Measurements from ENCODE around the gene SCN1B. TPM values are rescaled to one million over a fixed set of nuclear protein-coding genes. Genes with fewer than 3 reads are reported as not detected.
A peak's percentile ranks its signal among the peaks of the same experiment; 100 is the strongest.

SCN1B gene
- total and polyA plus RNA-seq, 2 of the 13 experiments (the other 11 are each of a cell fraction or from before 2014, with no cell fraction given): 2.7 to 20.1 TPM

DNA sequence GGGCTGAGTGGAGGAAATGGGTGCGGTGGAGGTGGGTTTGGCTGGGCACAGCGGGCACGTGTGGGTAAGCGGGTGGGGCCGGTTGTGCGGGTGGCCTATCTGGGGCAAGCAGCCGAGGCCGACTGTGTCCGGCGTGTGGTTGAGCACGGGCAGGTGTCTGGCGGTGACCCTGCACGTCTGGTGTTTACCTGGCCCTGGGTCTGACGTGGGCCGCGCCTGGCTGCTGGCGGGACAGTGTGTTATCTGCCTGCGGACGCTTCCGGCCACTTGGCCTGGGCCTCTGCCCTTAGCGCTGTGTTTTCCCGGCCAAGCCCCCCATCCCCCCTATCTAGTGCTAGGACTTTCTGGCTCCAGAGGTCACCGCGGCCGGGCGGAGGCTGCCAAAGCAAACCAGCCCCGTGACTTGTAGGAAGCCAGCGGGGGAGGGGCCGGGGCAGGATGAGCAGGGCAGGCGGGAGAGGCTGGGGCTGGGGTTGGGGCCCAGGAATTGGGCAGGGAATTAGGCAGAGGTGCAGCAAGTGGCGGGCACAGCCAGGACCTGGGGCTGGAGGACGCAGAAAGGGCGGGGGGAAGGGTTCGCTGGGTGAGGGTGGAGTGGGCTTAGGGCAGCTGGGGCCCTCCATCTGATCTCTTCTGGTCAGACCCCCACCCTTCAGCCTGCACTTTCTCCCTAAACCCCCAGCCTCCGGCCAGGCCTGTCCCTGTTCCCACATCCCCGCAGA, 10.7 kb downstream of the SCN1B start (continued):
- TF ChIP-seq, protein P1, sequence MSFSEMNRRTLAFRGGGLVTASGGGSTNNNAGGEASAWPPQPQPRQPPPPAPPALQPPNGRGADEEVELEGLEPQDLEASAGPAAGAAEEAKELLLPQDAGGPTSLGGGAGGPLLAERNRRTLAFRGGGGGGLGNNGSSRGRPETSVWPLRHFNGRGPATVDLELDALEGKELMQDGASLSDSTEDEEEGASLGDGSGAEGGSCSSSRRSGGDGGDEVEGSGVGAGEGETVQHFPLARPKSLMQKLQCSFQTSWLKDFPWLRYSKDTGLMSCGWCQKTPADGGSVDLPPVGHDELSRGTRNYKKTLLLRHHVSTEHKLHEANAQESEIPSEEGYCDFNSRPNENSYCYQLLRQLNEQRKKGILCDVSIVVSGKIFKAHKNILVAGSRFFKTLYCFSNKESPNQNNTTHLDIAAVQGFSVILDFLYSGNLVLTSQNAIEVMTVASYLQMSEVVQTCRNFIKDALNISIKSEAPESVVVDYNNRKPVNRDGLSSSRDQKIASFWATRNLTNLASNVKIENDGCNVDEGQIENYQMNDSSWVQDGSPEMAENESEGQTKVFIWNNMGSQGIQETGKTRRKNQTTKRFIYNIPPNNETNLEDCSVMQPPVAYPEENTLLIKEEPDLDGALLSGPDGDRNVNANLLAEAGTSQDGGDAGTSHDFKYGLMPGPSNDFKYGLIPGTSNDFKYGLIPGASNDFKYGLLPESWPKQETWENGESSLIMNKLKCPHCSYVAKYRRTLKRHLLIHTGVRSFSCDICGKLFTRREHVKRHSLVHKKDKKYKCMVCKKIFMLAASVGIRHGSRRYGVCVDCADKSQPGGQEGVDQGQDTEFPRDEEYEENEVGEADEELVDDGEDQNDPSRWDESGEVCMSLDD (CRISPR knock-in tag; IDR thresholded peaks at IDR 0.05; ENCODE audit: borderline replicate concordance): no peak
- TF ChIP-seq ATF7 (IDR thresholded peaks at IDR 0.05): no peak
- peak; percentile 70; the same call in 1 of the 2 replicates for TF ChIP-seq ATF7 (CRISPR knock-in tag; IDR thresholded peaks at IDR 0.05)
- TF ChIP-seq, protein P2, sequence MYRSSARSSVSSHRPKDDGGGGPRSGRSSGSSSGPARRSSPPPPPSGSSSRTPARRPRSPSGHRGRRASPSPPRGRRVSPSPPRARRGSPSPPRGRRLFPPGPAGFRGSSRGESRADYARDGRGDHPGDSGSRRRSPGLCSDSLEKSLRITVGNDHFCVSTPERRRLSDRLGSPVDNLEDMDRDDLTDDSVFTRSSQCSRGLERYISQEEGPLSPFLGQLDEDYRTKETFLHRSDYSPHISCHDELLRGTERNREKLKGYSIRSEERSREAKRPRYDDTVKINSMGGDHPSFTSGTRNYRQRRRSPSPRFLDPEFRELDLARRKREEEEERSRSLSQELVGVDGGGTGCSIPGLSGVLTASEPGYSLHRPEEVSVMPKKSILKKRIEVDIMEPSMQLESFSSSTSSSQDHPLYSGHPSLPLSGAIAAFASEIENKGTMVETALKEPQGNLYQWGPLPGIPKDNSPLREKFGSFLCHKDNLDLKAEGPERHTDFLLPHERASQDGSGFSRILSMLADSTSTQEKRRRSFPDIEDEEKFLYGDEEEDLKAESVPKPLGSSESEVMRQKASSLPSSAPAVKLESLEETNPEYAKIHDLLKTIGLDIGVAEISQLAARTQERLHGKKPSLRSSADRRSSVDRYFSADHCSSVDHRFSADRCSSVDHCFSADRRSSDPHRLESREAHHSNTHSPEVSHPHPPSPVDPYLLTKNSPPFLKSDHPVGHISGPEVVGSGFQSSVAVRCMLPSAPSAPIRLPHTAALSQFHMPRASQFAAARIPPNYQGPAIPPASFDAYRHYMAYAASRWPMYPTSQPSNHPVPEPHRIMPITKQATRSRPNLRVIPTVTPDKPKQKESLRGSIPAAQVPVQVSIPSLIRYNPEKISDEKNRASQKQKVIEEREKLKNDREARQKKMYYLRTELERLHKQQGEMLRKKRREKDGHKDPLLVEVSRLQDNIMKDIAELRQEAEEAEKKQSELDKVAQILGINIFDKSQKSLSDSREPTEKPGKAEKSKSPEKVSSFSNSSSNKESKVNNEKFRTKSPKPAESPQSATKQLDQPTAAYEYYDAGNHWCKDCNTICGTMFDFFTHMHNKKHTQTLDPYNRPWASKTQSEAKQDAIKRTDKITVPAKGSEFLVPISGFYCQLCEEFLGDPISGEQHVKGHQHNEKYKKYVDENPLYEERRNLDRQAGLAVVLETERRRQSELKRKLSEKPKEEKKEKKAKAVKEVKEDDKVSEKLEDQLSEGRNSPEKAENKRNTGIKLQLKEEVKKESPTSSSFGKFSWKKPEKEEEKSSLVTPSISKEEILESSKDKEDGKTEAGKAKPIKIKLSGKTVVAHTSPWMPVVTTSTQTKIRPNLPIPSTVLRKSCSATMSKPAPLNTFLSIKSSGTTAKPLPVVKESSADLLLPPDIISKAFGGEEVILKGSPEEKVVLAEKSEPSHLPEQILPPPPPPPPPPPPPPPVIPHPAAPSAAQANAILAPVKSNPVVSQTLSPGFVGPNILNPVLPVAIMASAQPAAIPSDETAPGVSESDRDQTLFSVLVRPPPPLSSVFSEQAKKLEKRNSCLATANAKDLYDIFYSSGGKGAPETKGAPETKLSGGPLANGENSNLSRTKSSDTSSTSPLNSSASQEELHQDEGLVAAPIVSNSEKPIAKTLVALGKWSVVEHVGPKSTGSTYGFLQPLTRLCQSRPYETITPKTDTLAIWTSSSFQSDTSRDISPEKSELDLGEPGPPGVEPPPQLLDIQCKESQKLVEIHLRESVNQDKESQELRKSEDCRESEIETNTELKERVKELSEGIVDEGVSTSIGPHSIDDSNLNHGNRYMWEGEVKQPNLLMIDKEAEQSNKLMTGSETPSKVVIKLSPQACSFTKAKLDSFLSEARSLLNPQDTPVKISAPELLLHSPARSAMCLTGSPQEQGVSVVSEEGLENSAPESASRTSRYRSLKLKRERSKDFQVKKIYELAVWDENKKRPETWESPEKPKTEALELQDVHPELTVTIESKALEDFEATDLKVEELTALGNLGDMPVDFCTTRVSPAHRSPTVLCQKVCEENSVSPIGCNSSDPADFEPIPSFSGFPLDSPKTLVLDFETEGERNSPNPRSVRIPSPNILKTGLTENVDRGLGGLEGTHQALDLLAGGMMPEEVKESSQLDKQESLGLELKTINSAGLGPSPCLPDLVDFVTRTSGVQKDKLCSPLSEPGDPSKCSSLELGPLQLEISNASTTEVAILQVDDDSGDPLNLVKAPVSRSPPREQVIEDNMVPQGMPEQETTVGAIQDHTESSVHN (CRISPR knock-in tag; IDR thresholded peaks at IDR 0.05): no peak
- TF ChIP-seq FOXK2 (IDR thresholded peaks at IDR 0.05): peak; percentile 93
- TF ChIP-seq ZNF205 (CRISPR knock-in tag; IDR thresholded peaks at IDR 0.05): peak; percentile 46; the same call in 1 of the 2 replicates
- peak; percentile 99 for TF ChIP-seq MED8 (CRISPR knock-in tag; IDR thresholded peaks at IDR 0.05; ENCODE audit: insufficient replicate concordance)
- TF ChIP-seq SOX13 (IDR thresholded peaks at IDR 0.05): peak; percentile 73; the same call in 1 of the 2 replicates
- peak in 1 of 2 experiments; percentile 83; a peak in 2 of 4 replicates for TF ChIP-seq SOX13 (CRISPR knock-in tag; conservative IDR thresholded peaks at IDR 0.05 in 1 of 2, IDR thresholded peaks at IDR 0.05 in 1 of 2)
- peak; percentile 76 for TF ChIP-seq NR2C2 (CRISPR knock-in tag; IDR thresholded peaks at IDR 0.05; ENCODE audit: borderline replicate concordance)
- peak; percentile 88 for TF ChIP-seq ZNF605 (CRISPR knock-in tag; IDR thresholded peaks at IDR 0.05)
- TF ChIP-seq GATAD1 (CRISPR knock-in tag; IDR thresholded peaks at IDR 0.05): peak; percentile 62; the same call in 1 of the 2 replicates
- 0 out of 2 replicates have a peak, but pooled peaks have one; percentile 13 for TF ChIP-seq SP140L (CRISPR knock-in tag; IDR thresholded peaks at IDR 0.05; ENCODE audit: borderline replicate concordance)
- TF ChIP-seq, protein P3, sequence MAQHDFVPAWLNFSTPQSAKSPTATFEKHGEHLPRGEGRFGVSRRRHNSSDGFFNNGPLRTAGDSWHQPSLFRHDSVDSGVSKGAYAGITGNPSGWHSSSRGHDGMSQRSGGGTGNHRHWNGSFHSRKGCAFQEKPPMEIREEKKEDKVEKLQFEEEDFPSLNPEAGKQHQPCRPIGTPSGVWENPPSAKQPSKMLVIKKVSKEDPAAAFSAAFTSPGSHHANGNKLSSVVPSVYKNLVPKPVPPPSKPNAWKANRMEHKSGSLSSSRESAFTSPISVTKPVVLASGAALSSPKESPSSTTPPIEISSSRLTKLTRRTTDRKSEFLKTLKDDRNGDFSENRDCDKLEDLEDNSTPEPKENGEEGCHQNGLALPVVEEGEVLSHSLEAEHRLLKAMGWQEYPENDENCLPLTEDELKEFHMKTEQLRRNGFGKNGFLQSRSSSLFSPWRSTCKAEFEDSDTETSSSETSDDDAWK (CRISPR knock-in tag; IDR thresholded peaks at IDR 0.05): no peak
- TF ChIP-seq EED (CRISPR knock-in tag; IDR thresholded peaks at IDR 0.05): peak; percentile 89
- TF ChIP-seq ZNF496 (CRISPR knock-in tag; IDR thresholded peaks at IDR 0.05; ENCODE audit: insufficient replicate concordance): no peak
- peak; percentile 74 for TF ChIP-seq FOSL2 (CRISPR knock-in tag; IDR thresholded peaks at IDR 0.05)
